Spleen (tissue), 7 donors: Measurements from ENCODE around the gene MARK3.

Experiments
- POLR2A ChIP-seq, 3 donors: fragments of 450-650 bp; IDR thresholded peaks; one replicate each; pipeline ENCODE4 v1.5.1; 2017; ENCODE audit warnings: antibody characterized with exemption in 3 of 3, mild to moderate bottlenecking in 1 of 3
- POLR2AphosphoS5 ChIP-seq, 3 donors: sonication (generic); formaldehyde crosslinking; IDR thresholded peaks; one replicate each; pipeline ENCODE4 v1.5.1; 2017; ENCODE audit warnings: antibody characterized with exemption in 3 of 3
- TF ChIP-seq, protein P1 (sequence below), 11 experiments: fragments of 200-600 bp in 7 of 11; fragments of 450-650 bp in 4 of 11; sonication (generic) in 4 of 11; IDR thresholded peaks in 8 of 11; conservative IDR thresholded peaks in 3 of 11; 1 replicate in 7 of 11; 2 replicates in 4 of 11; pipeline versions ENCODE4 v1.4.0 to v1.8.0; 2016 to 2021; ENCODE audit warnings: antibody characterized with exemption in 11 of 11, inconsistent platforms in 4 of 11, mild to moderate bottlenecking in 1 of 11
- donor health status: DM: no; HTN: no; CAD: no; lungs with moderate emphysema.
- donor health status: DM: no; HTN: no; CAD: no.
- donor health status: DM: no; HTN: no; CAD: no.

GRCh38 chr14:103450416-103450815 is 65.2 kb downstream of the MARK3 start:
- TF ChIP-seq, protein P1, sequence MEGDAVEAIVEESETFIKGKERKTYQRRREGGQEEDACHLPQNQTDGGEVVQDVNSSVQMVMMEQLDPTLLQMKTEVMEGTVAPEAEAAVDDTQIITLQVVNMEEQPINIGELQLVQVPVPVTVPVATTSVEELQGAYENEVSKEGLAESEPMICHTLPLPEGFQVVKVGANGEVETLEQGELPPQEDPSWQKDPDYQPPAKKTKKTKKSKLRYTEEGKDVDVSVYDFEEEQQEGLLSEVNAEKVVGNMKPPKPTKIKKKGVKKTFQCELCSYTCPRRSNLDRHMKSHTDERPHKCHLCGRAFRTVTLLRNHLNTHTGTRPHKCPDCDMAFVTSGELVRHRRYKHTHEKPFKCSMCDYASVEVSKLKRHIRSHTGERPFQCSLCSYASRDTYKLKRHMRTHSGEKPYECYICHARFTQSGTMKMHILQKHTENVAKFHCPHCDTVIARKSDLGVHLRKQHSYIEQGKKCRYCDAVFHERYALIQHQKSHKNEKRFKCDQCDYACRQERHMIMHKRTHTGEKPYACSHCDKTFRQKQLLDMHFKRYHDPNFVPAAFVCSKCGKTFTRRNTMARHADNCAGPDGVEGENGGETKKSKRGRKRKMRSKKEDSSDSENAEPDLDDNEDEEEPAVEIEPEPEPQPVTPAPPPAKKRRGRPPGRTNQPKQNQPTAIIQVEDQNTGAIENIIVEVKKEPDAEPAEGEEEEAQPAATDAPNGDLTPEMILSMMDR (IDR thresholded peaks at IDR 0.05 in 8 of 11, conservative IDR thresholded peaks at IDR 0.05 in 3 of 11) = no peak
- TF ChIP-seq POLR2A (IDR thresholded peaks at IDR 0.05) (no peak), POLR2AphosphoS5 (IDR thresholded peaks at IDR 0.05) (no peak)
